Pancreas (tissue), 10 donors: ENCODE data around the gene ABL2. TPM values are rescaled to one million over a fixed set of nuclear protein-coding genes. Genes with fewer than 3 reads are reported as not detected.
"Not testable (repeated sequence)": the region's sequence is repeated elsewhere in the genome, so short reads cannot be mapped to it uniquely, and the experiment has no call there.

ENCODE experiments used
- ATAC-seq, 4 donors: fragments of 200-7000 bp; cut with Tn5 transposase; one replicate each; pipeline versions ENCODE4 v1.8.0 to v1.9.1; 2020; ENCODE audit warnings: mild to moderate bottlenecking in 4 of 4, moderate library complexity in 4 of 4
- DNase-seq, 6 donors: peaks; one replicate each; pipeline ENCODE4 v3.0.0-alpha.2; 2020
- FAIRE-seq: peaks from 2 replicates; lab custom pipeline; 2012; peaks lifted over from hg19 to GRCh38; lab: Jason Lieb, UNC
- H3K27ac ChIP-seq, 4 donors: fragments of 200-600 bp; sonication (generic); 1 replicate in 3 of 4; 2 replicates in 1 of 4; pipeline versions ENCODE4 v1.5.0 to v1.8.0; 2020
- H3K27me3 ChIP-seq, 4 donors: fragments of 200-600 bp; one replicate each; pipeline ENCODE4 v1.8.0; 2021
- H3K36me3 ChIP-seq, 3 donors: fragments of 200-600 bp; sonication (generic) in 1 of 3; one replicate each; pipeline versions ENCODE4 v1.5.0 to v1.8.0; 2020 to 2021
- H3K4me1 ChIP-seq, 3 donors: fragments of 200-600 bp; one replicate each; pipeline ENCODE4 v1.8.0; 2021
- H3K4me3 ChIP-seq, 4 donors: fragments of 200-600 bp; sonication (generic) in 2 of 4; one replicate each; pipeline versions ENCODE4 v1.5.0 to v1.8.0; 2020 to 2021
- H3K9me3 ChIP-seq, 4 donors: fragments of 200-600 bp; one replicate each; pipeline ENCODE4 v1.8.0; 2021
- WGBS, 2 donors: extraction: QIAGEN DNeasy Blood & Tissue Kit; methylation state at CpG; one replicate each; pipeline ENCODE4 v1.1.7; 2013; 5-methylcytosine and 5-hydroxymethylcytosine counted together
- intact Hi-C, 3 donors: fragments of 100-400 bp; cut with DNase I; formaldehyde crosslinking; loops; one replicate each; pipeline versions ENCODE4 v1.11.1 to v1.14.2; 2022
- polyA plus RNA-seq, 2 donors: library from polyadenylated mRNA; stranded (reverse); fragments of 200-250 nt; gene quantifications; one replicate each; pipeline ENCODE4 v1.2.3, GENCODE V29; 2013
- total RNA-seq, 6 donors: library from RNA; stranded (reverse); fragmentation: NEBNext Ultra II Directional in 4 of 6; extraction: Animal tissue kit (Norgen Biotek cat#: 25700) in 4 of 6; gene quantifications; one replicate each; pipeline versions ENCODE4 v1.2.1 to v1.2.4, GENCODE V29; 2021 to 2023
- TF ChIP-seq, protein P1 (sequence below), 4 donors: fragments of 200-600 bp; sonication (generic) in 3 of 4; IDR thresholded peaks; one replicate each; pipeline versions ENCODE4 v1.5.0 to v1.8.0; 2021; ENCODE audit warnings: antibody characterized with exemption in 4 of 4
- donor health status: healthy with polysubstance abuse.
- donor health status: DM: no; HTN: no; CAD: no; lungs with moderate emphysema.
- donor health status: DM: no; HTN: no; CAD: no.
- donor health status: control.
- donor health status: control.
- donor health status: Bipolar disorder and iron deficiency.
- donor health status: DM: yes; HTN: yes; CAD: no.
- donor health status: DM: no; HTN: no; CAD: no.
- donor health status: DM: no; HTN: no; CAD: no.
- donor health status: DM: yes; HTN: yes; CAD: no.

ABL2 gene
- total and polyA plus RNA-seq, 8 donors = 3.4 to 13.8 (median 8.9) TPM

DNA sequence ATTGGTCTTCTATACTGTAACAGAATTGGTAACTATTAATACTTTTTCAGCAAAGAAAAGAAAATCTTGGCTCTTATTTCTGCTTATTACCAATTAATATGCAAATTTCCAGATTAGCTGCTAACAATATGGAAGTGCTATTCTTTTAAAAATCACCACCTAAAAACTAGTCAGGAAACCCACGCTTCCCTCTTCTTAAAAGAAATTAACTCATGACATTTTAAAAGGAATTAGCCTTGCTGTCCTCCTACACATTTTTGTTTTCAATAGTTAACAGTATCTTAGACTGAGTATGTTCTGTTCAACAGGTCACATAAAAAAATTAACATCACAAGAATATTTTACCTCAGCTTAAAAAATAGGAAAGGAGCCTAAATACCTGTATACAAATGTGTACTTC lies 27.3 kb downstream of the ABL2 start:
- no peak overlapping the region for H3K27ac ChIP-seq
- intact Hi-C loops = no loop called here
- H3K9me3 ChIP-seq = no peaks in the 10 kb centered on the region
- WGBS, 2 donors = 93 to 95% methylated on average over 1 of the region's 1 CpG
- TF ChIP-seq, protein P1, sequence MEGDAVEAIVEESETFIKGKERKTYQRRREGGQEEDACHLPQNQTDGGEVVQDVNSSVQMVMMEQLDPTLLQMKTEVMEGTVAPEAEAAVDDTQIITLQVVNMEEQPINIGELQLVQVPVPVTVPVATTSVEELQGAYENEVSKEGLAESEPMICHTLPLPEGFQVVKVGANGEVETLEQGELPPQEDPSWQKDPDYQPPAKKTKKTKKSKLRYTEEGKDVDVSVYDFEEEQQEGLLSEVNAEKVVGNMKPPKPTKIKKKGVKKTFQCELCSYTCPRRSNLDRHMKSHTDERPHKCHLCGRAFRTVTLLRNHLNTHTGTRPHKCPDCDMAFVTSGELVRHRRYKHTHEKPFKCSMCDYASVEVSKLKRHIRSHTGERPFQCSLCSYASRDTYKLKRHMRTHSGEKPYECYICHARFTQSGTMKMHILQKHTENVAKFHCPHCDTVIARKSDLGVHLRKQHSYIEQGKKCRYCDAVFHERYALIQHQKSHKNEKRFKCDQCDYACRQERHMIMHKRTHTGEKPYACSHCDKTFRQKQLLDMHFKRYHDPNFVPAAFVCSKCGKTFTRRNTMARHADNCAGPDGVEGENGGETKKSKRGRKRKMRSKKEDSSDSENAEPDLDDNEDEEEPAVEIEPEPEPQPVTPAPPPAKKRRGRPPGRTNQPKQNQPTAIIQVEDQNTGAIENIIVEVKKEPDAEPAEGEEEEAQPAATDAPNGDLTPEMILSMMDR (IDR thresholded peaks at IDR 0.05) = no peak
- no peaks in the 10 kb centered on the region for H3K27me3 ChIP-seq
- DNase-seq (no peak), ATAC-seq (no peak), FAIRE-seq (no peak)
- H3K4me3 ChIP-seq = no peak overlapping the region
- peaks cover 3 to 14% (median 5%) of the 10 kb centered on the region in 3 donors for H3K4me1 ChIP-seq
- no peaks in the 10 kb centered on the region for H3K36me3 ChIP-seq

DNA sequence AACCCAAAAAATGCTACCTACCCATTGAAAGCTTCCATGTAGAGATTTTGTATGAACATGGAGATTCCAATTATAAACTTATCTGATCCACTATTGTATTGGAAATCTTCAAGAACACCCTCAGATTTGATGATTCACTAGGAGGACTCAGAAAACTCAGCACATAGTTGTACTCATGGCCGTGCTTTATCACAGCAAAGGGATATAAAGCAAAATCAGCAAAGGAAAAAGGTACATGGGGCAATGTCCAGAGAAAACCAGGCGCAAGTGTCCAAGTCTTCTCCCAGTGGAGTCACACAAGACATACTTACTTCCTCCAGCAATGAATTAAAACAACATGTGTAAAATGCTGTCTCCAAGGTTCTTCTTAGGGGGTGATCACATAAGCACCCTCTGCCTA lies 28.9 kb downstream of the ABL2 start:
- Histone ChIP-seq H3K36me3 (no peaks in the 10 kb centered on the region), H3K27me3 (no peaks in the 10 kb centered on the region), H3K27ac (no peak overlapping the region), H3K4me3 (no peak overlapping the region), H3K4me1 (no peaks in the 10 kb centered on the region), H3K9me3 (no peaks in the 10 kb centered on the region)
- ATAC-seq = no peak
- TF ChIP-seq, protein P1 (IDR thresholded peaks at IDR 0.05) = no peak
- intact Hi-C loops = no loop called here
- no peak for DNase-seq
- no peak for FAIRE-seq
- WGBS, 2 donors = 94 to 95% methylated on average over 2 of the region's 2 CpGs

- DNase-seq (no peak), ATAC-seq (no peak), FAIRE-seq (no peak)
- no peaks in the 10 kb centered on the region for H3K27me3 ChIP-seq
- no peak overlapping the region for H3K27ac ChIP-seq
- TF ChIP-seq, protein P1 (IDR thresholded peaks at IDR 0.05) = no peak
- intact Hi-C loops = no loop called here
- 87 to 88% methylated on average over 14 of the region's 14 CpGs for WGBS, 2 donors
- H3K36me3 ChIP-seq = no peaks in the 10 kb centered on the region
- H3K9me3 ChIP-seq = no peaks in the 10 kb centered on the region
- H3K4me3 ChIP-seq = no peak overlapping the region
- H3K4me1 ChIP-seq = no peaks in the 10 kb centered on the region
Measured at GRCh38 chr1:179197690-179198297, 31.7 kb downstream of the ABL2 start.

GRCh38 chr1:179195857-179196256 lies 33.6 kb downstream of the ABL2 start:
- H3K9me3 ChIP-seq, FAIRE-seq, ATAC-seq, H3K27ac ChIP-seq, H3K27me3 ChIP-seq, intact Hi-C loops, DNase-seq, H3K4me1 ChIP-seq, H3K4me3 ChIP-seq, H3K36me3 ChIP-seq: not testable (repeated sequence)
- WGBS, 2 donors = 79 to 92% methylated on average over 5 of the region's 5 CpGs

- H3K27me3 ChIP-seq = no peaks in the 10 kb centered on the region
- TF ChIP-seq, protein P1 (IDR thresholded peaks at IDR 0.05) = no peak
- peaks cover 0 to 3% (median 0%) of the 10 kb centered on the region in 3 donors for H3K4me1 ChIP-seq
- intact Hi-C loops = no loop called here
- no peak overlapping the region for H3K4me3 ChIP-seq
- ATAC-seq (no peak), FAIRE-seq (no peak), DNase-seq (no peak)
- no peak overlapping the region for H3K27ac ChIP-seq
- no peaks in the 10 kb centered on the region for H3K36me3 ChIP-seq
- no peaks in the 10 kb centered on the region for H3K9me3 ChIP-seq
- 76 to 86% methylated on average over 1 of the region's 1 CpG for WGBS, 2 donors
Measured at GRCh38 chr1:179195376-179195775, 34.1 kb downstream of the ABL2 start.
